Hindlimb muscle (tissue), 1 donor: ENCODE data around the gene TRIM74. TPM values are rescaled to one million over a fixed set of nuclear protein-coding genes. Genes with fewer than 3 reads are reported as not detected.
"Not testable (repeated sequence)": the region's sequence is repeated elsewhere in the genome, so short reads cannot be mapped to it uniquely, and the experiment has no call there.

Source experiments
- DNase-seq: peaks from one replicate; pipeline ENCODE4 v3.0.0-alpha.2; 2013
- polyA plus RNA-seq: library from polyadenylated mRNA; unstranded; fragments of 120-200 nt; gene quantifications from one replicate; pipeline ENCODE4 v1.2.1, GENCODE V29; 2013; ENCODE audit not compliant: insufficient read length

TRIM74 gene
- polyA plus RNA-seq, 1 donor = not detected

- DNase-seq = not testable (repeated sequence)
These were observed 14.6 kb downstream of the TRIM74 start for GRCh38 chr7:72954563-72955198.

- DNase-seq = not testable (repeated sequence)
These were observed 15.2 kb downstream of the TRIM74 start for GRCh38 chr7:72953901-72954562.

GRCh38 chr7:72950432-72950831 is 18.8 kb downstream of the TRIM74 start:
- not testable (repeated sequence) for DNase-seq

- peak; percentile 22 for DNase-seq
These were observed 19.6 kb downstream of the TRIM74 start for GRCh38 chr7:72949686-72950085.

- not testable (repeated sequence) for DNase-seq
These were observed 20.0 kb downstream of the TRIM74 start for GRCh38 chr7:72949276-72949675.

GRCh38 chr7:72948714-72949113 is 20.6 kb downstream of the TRIM74 start:
- DNase-seq = not testable (repeated sequence)

GRCh38 chr7:72946130-72946745 is 23.0 kb downstream of the TRIM74 start:
- DNase-seq = not testable (repeated sequence)

- not testable (repeated sequence) for DNase-seq
These were observed 23.7 kb downstream of the TRIM74 start for GRCh38 chr7:72945597-72945996.

GRCh38 chr7:72944937-72945336 is 24.3 kb downstream of the TRIM74 start:
- DNase-seq = not testable (repeated sequence)

GRCh38 chr7:72942956-72943355 is 26.3 kb downstream of the TRIM74 start:
- not testable (repeated sequence) for DNase-seq

GRCh38 chr7:72942022-72942705 is 27.1 kb downstream of the TRIM74 start:
- not testable (repeated sequence) for DNase-seq

GRCh38 chr7:72928216-72928615 is 41.0 kb downstream of the TRIM74 start:
- DNase-seq = not testable (repeated sequence)

GRCh38 chr7:72927791-72928190 is 41.5 kb downstream of the TRIM74 start:
- DNase-seq = not testable (repeated sequence)

- no peak for DNase-seq
These were observed 43.6 kb downstream of the TRIM74 start for GRCh38 chr7:72925546-72926120.

GRCh38 chr7:72924733-72925545 is 44.3 kb downstream of the TRIM74 start, which contains the start of gene POM121:
Gene POM121, plus strand, starts transcription at chr7:72925095. Its CDS starts 27 bp downstream, at chr7:72925122.
- DNase-seq = peak; percentile 94

- DNase-seq = no peak
These were observed 44.9 kb downstream of the TRIM74 start for GRCh38 chr7:72924386-72924732.

GRCh38 chr7:72919256-72919775 is 50.0 kb downstream of the TRIM74 start:
- DNase-seq = no peak

- peak; percentile 8 for DNase-seq
These were observed 54.3 kb downstream of the TRIM74 start for GRCh38 chr7:72914756-72915525.

- not testable (repeated sequence) for DNase-seq
These were observed 55.5 kb downstream of the TRIM74 start for GRCh38 chr7:72913750-72914149.

- DNase-seq = not testable (repeated sequence)
These were observed 57.9 kb downstream of the TRIM74 start for GRCh38 chr7:72911395-72911794.
